HL-60/S4 treated with retinoic acid at 250 ng/mL for 4 days and 3 days (cell line): ENCODE data around the gene POU2F1.

Source experiments
- in situ Hi-C: fragments of 300-500 bp; cut with MboI; formaldehyde crosslinking; loops from 2 replicates; pipeline ENCODE4 v1.7.0; 2022; ENCODE audit warnings: low sequenced_read_pairs

POU2F1 gene

GRCh38 chr1:167268347-167268787 lies 47.7 kb downstream of the POU2F1 start:
- in situ Hi-C loops, result loop anchor here (25.0 kb wide), 1 partner anchor 269 kb away; no protein-coding TSS in a partner anchor

GRCh38 chr1:167270349-167271092 lies 49.8 kb downstream of the POU2F1 start:
- in situ Hi-C loops, result loop anchor here (25.0 kb wide), 1 partner anchor 267 kb away; no protein-coding TSS in a partner anchor

GRCh38 chr1:167272369-167272957 lies 51.8 kb downstream of the POU2F1 start:
- in situ Hi-C loops, result loop anchor here (25.0 kb wide), 1 partner anchor 265 kb away; no protein-coding TSS in a partner anchor

GRCh38 chr1:167273027-167273800 lies 52.5 kb downstream of the POU2F1 start:
- in situ Hi-C loops, result loop anchor here (25.0 kb wide), 1 partner anchor 264 kb away; no protein-coding TSS in a partner anchor

- in situ Hi-C loops, result loop anchor here (25.0 kb wide), 1 partner anchor 263 kb away; no protein-coding TSS in a partner anchor
Observed at GRCh38 chr1:167274061-167274460, 53.4 kb downstream of the POU2F1 start.

GRCh38 chr1:167276969-167277368 lies 56.3 kb downstream of the POU2F1 start:
- in situ Hi-C loops, result no loop called here

GRCh38 chr1:167278497-167278896 lies 57.8 kb downstream of the POU2F1 start:
- in situ Hi-C loops, result no loop called here

GRCh38 chr1:167280912-167281311 lies 60.2 kb downstream of the POU2F1 start:
- in situ Hi-C loops, result no loop called here

- in situ Hi-C loops, result no loop called here
Observed at GRCh38 chr1:167288390-167289074, 67.8 kb downstream of the POU2F1 start.

- in situ Hi-C loops, result no loop called here
Observed at GRCh38 chr1:167289075-167289442, 68.4 kb downstream of the POU2F1 start.

GRCh38 chr1:167289966-167290365 lies 69.3 kb downstream of the POU2F1 start:
- in situ Hi-C loops, result no loop called here

GRCh38 chr1:167291539-167292185 lies 71.0 kb downstream of the POU2F1 start:
- in situ Hi-C loops, result no loop called here

GRCh38 chr1:167292216-167292615 lies 71.5 kb downstream of the POU2F1 start:
- in situ Hi-C loops, result no loop called here

- in situ Hi-C loops, result no loop called here
Observed at GRCh38 chr1:167293057-167293456, 72.4 kb downstream of the POU2F1 start.

- in situ Hi-C loops, result no loop called here
Observed at GRCh38 chr1:167294528-167294927, 73.8 kb downstream of the POU2F1 start.

- in situ Hi-C loops, result no loop called here
Observed at GRCh38 chr1:167297222-167298214, 76.8 kb downstream of the POU2F1 start.

GRCh38 chr1:167298325-167298724 lies 77.6 kb downstream of the POU2F1 start:
- in situ Hi-C loops, result no loop called here

GRCh38 chr1:167301355-167301754 lies 80.7 kb downstream of the POU2F1 start:
- in situ Hi-C loops, result no loop called here

- in situ Hi-C loops, result no loop called here
Observed at GRCh38 chr1:167304165-167304564, 83.5 kb downstream of the POU2F1 start.
